Measurements from ENCODE around the gene PPP1R13B.

- no peak for TF ChIP-seq POLR2A (IDR thresholded peaks at IDR 0.05; ENCODE audit: low read depth)
- peak in 1 of 3 experiments; percentile 6 for TF ChIP-seq CTCF (IDR thresholded peaks at IDR 0.05)
- no peak for TF ChIP-seq EP300 (IDR thresholded peaks at IDR 0.05)
Measured at GRCh38 chr14:103847451-103848174, at the start of gene PPP1R13B.
